Measurements from ENCODE around the gene C19orf12.
A peak's percentile ranks its signal among the peaks of the same experiment; 100 is the strongest.
"Not testable (repeated sequence)": the region's sequence is repeated elsewhere in the genome, so short reads cannot be mapped to it uniquely, and the experiment has no call there.

Gene C19orf12

DNA sequence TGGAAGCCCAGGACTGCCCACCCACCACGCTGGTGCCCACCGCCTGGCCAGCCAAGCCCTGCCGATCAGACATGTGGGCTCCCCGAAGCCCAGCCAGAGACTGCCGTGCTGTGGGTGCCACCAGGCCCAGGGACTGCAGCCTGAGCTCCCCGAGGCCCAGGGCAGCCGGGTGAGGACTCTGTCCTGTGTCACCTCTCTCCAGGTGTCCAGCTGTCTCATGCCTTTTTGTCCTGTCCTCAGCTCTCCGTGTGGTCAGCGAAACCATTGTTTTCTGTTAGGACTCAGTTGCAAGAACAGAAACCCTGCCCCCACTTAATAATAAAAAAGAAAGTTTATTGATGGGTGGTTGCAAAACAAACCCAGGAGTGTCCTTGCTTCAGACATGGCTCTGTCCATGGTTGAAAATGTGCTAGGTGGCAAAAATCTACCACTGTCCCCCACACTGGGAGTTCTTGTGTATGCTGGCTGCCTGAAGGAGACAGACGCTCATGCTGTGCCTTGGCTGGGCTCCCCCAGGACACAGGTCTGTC is 39.9 kb downstream of the C19orf12 start:
- no peak for DNase-seq

DNA sequence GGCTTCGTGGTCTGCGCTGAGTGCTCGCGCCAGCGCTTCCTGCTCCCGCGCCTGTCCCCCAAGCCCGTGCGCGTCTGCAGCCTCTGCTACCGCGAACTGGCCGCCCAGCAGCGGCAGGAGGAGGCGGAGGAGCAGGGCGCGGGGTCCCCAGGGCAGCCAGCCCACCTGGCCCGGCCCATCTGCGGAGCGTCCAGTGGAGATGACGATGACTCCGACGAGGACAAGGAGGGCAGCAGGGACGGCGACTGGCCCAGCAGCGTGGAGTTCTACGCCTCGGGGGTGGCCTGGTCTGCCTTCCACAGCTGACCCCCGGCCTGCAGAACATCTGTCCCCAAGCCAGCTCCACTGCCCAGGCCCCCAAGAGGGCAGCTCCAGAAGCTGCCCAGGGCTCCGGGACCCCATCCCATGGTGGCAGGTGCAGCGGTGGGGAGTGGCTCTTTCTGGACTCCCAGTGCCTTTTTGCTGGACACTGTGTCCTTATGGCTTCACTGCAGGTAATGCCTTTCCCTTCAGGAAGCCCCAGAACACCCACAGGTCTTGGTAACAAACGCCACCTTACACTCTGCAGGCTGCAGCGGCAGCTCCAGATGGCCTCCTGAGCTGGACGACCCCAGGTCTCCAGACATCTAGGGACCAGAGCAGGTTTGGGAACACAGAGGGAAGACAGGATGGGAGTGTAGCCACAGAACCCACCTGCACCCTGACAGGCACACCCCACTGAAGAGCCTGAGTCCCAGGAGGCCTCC is 40.5 kb downstream of the C19orf12 start:
- no peak for DNase-seq

DNA sequence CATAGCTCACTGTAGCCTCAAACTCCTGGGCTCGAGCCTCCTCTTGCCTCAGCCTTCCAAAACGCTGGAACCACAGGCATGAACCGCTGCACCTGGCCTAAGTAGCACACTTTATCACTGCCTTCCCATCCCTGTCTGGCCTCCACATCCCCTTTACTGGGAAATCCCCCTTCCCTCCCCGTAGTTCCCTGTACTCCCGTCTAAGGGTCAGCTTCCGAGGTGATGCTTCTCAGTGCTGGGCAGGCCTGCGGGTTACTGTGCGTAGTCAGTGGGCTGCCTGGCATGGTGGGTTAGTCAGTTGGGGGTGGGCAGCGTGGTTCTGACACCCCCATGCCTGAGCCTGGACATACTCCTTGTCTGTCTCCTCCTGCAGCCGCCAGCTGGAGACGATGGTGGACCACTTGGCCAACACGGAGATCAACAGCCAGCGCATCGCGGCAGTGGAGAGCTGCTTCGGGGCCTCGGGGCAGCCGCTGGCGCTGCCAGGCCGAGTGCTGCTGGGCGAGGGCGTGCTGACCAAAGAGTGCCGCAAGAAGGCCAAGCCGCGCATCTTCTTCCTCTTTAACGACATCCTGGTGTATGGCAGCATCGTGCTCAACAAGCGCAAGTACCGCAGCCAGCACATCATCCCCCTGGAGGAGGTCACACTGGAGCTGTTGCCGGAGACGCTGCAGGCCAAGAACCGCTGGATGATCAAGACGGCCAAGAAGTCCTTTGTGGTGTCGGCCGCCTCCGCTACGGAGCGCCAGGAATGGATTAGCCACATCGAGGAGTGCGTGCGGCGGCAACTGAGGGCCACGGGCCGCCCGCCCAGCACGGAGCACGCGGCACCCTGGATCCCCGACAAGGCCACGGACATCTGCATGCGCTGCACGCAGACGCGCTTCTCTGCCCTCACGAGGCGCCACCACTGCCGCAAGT is 41.4 kb downstream of the C19orf12 start:
- no peak for DNase-seq

DNA sequence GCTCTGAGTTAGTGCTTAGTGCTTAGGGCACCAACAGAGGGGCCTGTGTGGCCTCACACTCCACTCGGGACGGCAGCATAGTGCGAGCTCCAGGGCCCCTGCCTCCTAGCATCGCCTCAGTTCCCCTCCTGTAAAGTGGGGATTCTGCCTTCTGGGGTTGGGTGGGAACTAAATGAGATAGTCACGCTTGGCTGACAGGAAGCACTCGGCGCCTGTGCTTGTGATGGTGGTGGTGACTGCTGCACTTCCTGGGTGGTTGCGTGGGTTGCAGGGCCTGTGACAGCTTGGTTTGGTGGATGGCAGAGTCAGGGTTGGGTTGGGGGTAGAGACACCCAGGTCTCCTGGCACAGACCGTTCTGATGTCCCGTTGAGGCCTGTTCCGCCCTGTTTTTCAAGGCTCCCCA is 42.1 kb downstream of the C19orf12 start:
- peak; percentile 90 for DNase-seq

DNA sequence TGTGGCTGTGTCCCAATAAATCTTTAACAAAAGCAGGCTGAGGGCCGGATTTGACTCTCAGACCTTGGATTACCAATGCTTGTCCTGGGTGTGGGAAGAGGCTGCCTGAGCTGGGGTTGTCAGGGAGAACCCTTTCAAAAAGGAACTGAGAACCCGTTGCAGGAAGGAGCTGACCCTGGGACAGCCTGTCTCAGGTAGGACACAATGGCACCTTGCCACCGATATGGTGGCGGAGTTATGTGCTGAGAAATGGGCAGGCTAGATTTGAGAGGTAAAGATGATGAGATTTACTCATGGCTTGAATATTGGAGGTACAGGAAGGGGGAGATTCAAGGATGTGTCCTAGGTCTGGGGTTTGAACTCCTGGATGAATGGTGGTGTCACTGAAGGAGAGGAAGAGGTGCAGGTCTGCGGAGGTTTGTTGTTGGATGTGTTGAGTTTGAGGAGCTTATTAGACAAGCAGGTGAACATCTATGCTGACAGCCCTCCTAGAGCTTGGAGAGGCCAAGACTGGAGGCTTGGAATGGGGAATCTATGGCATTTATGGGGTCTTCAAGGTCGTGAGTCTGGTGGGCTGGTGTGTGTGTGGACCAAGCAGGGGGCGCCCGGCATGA is 42.6 kb downstream of the C19orf12 start:
- peak; percentile 69 for DNase-seq

GRCh38 chr19:29671393-29672160 is 43.5 kb downstream of the C19orf12 start:
- peak; percentile 90 for DNase-seq

GRCh38 chr19:29671026-29671392 is 44.1 kb downstream of the C19orf12 start:
- DNase-seq, result not testable (repeated sequence)

- no peak for DNase-seq
Measured at GRCh38 chr19:29670255-29670654, 44.8 kb downstream of the C19orf12 start.

- DNase-seq, result no peak
Measured at GRCh38 chr19:29668746-29669609, 46.1 kb downstream of the C19orf12 start.

DNA sequence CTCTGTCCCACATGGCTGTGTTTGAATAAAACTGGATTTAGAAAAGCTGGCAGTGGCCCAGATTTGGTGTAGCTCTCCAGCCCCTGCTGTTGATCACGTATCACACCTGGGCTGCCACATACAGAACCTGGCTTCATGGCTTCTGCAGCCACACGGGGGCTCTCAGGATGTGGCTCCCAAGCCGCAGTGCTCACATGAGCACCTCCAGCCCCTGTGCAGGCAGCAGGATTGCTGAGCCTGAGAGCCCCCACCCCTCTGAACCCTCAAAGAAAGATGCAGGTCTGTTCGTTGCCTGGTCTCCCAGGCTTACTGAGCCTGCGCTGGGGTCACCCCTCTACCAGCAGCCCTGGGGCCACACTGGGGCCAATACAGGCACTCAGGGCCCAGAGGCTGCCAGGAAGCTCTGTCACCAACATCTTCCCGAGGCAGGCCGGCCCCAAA is 47.1 kb downstream of the C19orf12 start:
- DNase-seq, result peak; percentile 81

DNA sequence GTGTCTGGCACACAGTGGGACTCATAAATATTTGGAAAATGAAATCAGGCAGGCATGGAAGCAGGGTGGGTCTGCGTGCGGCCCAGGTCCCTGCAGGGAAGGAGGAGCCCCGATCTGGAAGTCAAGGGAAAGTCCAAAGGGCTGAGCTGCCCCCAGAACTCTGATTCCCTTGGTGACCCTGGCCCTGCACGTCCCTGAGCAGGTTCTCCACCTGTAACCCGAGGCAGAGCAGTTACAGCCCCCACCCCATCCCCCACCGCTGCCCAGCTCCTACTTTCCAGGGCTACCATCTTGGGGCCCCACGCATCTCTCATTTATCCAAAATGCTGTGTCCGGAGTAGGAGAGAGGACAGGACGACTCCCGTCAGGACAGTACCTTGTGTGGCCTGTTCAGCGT is 47.7 kb downstream of the C19orf12 start:
- no peak for DNase-seq

GRCh38 chr19:29666578-29667386 is 48.3 kb downstream of the C19orf12 start:
- no peak for DNase-seq

DNA sequence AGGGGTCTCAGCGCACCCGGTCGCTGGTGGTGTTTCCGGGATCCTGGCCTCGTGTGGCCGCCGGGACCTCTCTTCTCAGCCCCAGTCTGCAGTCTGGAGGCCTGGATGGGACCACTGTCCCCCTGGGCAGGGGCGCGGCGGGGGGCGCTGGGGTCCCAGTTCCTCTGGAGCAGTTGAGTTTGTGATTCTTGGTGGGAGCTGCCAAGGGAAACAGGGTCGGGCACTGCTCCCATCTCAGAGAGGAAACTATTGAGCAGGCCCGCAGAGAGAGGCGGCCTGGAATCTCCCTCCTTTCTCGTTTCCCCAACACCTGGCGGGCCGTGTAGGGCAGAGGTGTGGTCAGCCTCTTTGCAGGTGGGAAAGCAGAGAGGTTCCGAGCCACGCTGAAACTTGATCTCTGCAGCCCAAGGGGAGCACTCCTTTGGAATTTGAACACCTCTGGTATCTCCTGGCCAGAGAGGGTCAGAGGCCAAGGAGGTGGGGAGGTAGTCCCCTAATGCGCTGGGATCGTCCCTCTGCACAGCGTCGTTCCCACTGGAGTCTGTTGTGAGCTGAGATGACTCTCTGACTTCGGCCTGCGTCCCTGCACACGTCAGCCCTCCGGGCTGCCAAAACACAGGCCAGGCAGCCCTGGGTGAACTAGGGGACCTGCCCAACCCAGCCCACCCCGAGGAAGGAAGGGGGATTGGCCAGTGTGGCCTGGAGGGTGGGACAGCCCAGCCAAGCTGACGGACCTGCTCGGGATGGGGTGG is 49.1 kb downstream of the C19orf12 start:
- no peak for DNase-seq

DNA sequence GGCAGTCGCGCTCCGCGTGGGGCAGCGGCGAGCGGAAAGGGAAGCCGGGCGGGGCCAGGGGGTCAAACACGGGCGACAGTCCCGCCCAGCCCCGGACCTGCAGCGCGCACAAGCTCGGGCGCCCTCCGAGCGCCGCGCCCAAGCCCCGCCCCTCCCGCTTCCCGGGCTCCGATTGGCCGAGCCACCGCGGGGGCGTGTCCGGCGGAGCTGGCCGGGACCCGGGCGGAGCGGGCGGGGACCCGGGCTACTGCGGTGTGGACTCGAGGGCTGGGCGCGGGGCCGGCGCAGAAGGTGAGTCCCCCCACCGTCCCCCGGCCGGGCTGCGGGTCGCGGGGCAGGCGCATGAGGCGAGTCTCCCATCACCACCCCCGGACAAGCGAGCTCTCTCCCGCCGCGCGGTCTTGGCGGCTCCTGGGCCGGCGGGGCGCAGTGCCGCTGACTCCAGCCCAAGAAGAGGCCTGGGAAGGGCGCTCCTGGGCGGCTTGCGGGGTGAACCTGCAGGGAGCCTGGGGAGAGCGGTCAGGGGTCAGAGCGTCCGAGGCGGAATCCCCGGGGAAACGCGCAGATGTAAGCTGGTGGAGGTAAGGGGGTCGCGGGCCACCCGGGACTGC is 49.7 kb downstream of the C19orf12 start, which contains the start of gene PLEKHF1:
Gene PLEKHF1 (plus strand): TSS at position 247 of the 611 bp plus-strand sequence. CDS start 8,379 bp downstream, outside the sequence.
- DNase-seq, result peak; percentile 94

DNA sequence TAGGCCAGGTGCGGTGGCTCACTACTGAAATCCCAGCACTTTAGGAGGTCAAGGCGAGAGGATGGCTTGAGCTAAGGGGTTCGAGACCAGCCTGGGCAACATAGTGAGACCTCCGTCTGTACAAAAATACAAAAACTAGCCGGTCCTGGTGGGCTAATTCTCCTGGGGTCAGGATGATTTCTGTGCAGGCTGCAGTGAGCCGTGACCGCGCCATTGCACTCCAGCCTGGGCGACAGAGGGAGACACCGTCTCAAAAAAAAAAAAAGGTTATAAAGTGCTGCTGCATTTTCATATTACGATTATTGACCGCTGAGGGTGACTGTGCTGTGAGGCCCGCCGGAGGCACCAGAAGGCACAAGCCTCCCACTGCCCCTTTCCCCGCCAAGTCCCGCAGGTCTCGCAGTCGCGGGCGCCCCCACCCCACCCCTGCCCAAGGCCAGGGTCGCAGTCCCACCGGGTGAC is 50.3 kb downstream of the C19orf12 start:
- no peak for DNase-seq

GRCh38 chr19:29663861-29664752 is 51.0 kb downstream of the C19orf12 start:
- no peak for DNase-seq

GRCh38 chr19:29662604-29663404 is 52.3 kb downstream of the C19orf12 start:
- DNase-seq, result no peak
